HEK293 (cell line): Measurements from ENCODE around the gene ACAD9.

Source experiments
- CTCF ChIA-PET: fragments of 350-600 bp; formaldehyde crosslinking; extraction: SDS; loops from one replicate; lab custom pipeline; 2021; ENCODE audit warnings: antibody characterized with exemption; lab: Yijun Ruan, JAX
- POLR2A ChIA-PET: fragments of 300-600 bp; formaldehyde crosslinking; extraction: SDS; loops from one replicate; lab custom pipeline; 2020; ENCODE audit warnings: antibody characterized with exemption, inconsistent platforms; lab: Yijun Ruan, JAX
- H3K27ac ChIP-seq: fragments of 200-500 bp; sonication (Bioruptor generic); 2 replicates; pipeline ENCODE4 v1.5.1; 2014; ENCODE audit warnings: low read depth, low read length, control low read depth, inconsistent platforms; ENCODE audit errors: extremely low read depth
- H3K36me3 ChIP-seq, 2 experiments: fragments of 200-500 bp in 1 of 2; sonication (Bioruptor generic) in 1 of 2; 1 replicate in 1 of 2; 2 replicates in 1 of 2; pipeline ENCODE4 v1.5.1; 2014 to 2017; ENCODE audit warnings: inconsistent platforms in 2 of 2, low read length in 2 of 2; ENCODE audit not compliant: control insufficient read depth in 2 of 2, insufficient read depth in 1 of 2
- H3K4me1 ChIP-seq: fragments of 200-500 bp; sonication (Bioruptor generic); 2 replicates; pipeline ENCODE4 v1.5.1; 2014; ENCODE audit warnings: mild to moderate bottlenecking, low read length, inconsistent platforms; ENCODE audit not compliant: control insufficient read depth, insufficient read depth
- H3K4me3 ChIP-seq: 2 replicates; pipeline ENCODE4 v1.5.1; 2011; ENCODE audit warnings: low read depth, mild to moderate bottlenecking, control low read depth, low read length, moderate library complexity
- H3K9me3 ChIP-seq: fragments of 200-500 bp; sonication (Bioruptor generic); 2 replicates; pipeline ENCODE4 v1.5.1; 2014; ENCODE audit warnings: low read depth, low read length, inconsistent platforms; ENCODE audit not compliant: control insufficient read depth, insufficient read depth
- HOXC10 ChIP-seq: sonication (generic); formaldehyde crosslinking; IDR thresholded peaks from 2 replicates; pipeline ENCODE4 v1.8.1; 2023; ENCODE audit warnings: mild to moderate bottlenecking, missing genetic modification reagents
- PRDM2 ChIP-seq: fragments of 450-650 bp; formaldehyde crosslinking; IDR thresholded peaks from 2 replicates; pipeline ENCODE4 v1.5.1; 2016; ENCODE audit warnings: missing biosample characterization, missing genetic modification characterization, borderline replicate concordance
- ZFP37 ChIP-seq: fragments of 450-650 bp; formaldehyde crosslinking; IDR thresholded peaks from 2 replicates; pipeline ENCODE4 v1.5.1; 2016; ENCODE audit warnings: missing biosample characterization, missing genetic modification characterization
- ZIC2 ChIP-seq: fragments of 450-650 bp; formaldehyde crosslinking; IDR thresholded peaks from 2 replicates; pipeline ENCODE4 v1.5.1; 2016; ENCODE audit warnings: missing biosample characterization, missing genetic modification characterization
- ZNF544 ChIP-seq: fragments of 450-650 bp; formaldehyde crosslinking; IDR thresholded peaks from 2 replicates; pipeline ENCODE4 v1.5.0; 2017; ENCODE audit warnings: missing biosample characterization, missing genetic modification characterization
- ZNF791 ChIP-seq: fragments of 450-650 bp; formaldehyde crosslinking; IDR thresholded peaks from 2 replicates; pipeline ENCODE4 v1.5.1; 2016; ENCODE audit warnings: missing biosample characterization, missing genetic modification characterization
- TF ChIP-seq, protein P1 (sequence below): fragments of 450-650 bp; formaldehyde crosslinking; IDR thresholded peaks from 2 replicates; pipeline ENCODE4 v1.5.1; 2017; ENCODE audit warnings: missing biosample characterization, missing genetic modification characterization
- TF ChIP-seq, protein P2 (sequence below): fragments of 450-650 bp; formaldehyde crosslinking; IDR thresholded peaks from 2 replicates; pipeline ENCODE4 v1.5.1; 2017; ENCODE audit warnings: missing biosample characterization, missing genetic modification characterization
- TF ChIP-seq, protein P3 (sequence below): fragments of 450-650 bp; formaldehyde crosslinking; IDR thresholded peaks from 2 replicates; pipeline ENCODE4; 2016; ENCODE audit warnings: missing biosample characterization, missing genetic modification characterization
- TF ChIP-seq, protein P4 (sequence below): fragments of 450-650 bp; formaldehyde crosslinking; IDR thresholded peaks from 2 replicates; pipeline ENCODE4 v1.5.1; 2016; ENCODE audit warnings: missing biosample characterization, missing genetic modification characterization, low read depth

Gene ACAD9

DNA sequence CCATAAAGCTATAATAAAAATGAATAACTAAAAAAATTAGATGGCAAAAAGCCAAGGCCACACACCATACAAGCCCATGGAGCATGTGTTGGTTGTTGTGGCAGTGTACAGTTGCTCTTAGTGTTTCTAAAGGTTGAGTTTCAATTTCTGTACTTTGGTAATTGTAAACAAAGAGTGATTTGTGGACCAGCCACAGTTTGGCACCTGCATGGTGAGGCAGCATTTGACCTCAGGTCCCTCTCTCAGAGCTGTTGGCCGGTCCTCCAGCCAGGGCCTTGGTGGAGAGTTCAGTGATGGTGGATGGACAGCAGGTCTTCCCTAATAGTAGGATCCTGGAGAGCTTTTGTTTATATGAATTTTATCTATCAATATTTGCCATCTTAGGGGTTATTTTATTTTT, 5.6 kb downstream of the ACAD9 start:
- Histone ChIP-seq H3K4me3 (no peak overlapping the region), H3K27ac (no peak overlapping the region), H3K9me3 (no peaks in the 10 kb centered on the region), H3K4me1 (no peaks in the 10 kb centered on the region), H3K36me3 (peaks cover 0 to 73% of the 10 kb centered on the region in 2 experiments; a peak in 2 of 3 replicates)
- CTCF ChIA-PET, result no interaction called here
- POLR2A ChIA-PET, result no interaction called here
- TF ChIP-seq, protein P1, sequence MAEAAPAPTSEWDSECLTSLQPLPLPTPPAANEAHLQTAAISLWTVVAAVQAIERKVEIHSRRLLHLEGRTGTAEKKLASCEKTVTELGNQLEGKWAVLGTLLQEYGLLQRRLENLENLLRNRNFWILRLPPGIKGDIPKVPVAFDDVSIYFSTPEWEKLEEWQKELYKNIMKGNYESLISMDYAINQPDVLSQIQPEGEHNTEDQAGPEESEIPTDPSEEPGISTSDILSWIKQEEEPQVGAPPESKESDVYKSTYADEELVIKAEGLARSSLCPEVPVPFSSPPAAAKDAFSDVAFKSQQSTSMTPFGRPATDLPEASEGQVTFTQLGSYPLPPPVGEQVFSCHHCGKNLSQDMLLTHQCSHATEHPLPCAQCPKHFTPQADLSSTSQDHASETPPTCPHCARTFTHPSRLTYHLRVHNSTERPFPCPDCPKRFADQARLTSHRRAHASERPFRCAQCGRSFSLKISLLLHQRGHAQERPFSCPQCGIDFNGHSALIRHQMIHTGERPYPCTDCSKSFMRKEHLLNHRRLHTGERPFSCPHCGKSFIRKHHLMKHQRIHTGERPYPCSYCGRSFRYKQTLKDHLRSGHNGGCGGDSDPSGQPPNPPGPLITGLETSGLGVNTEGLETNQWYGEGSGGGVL (tag by site-specific recombination), result no peak
- TF ChIP-seq ZNF544 (tag by site-specific recombination) (no peak), ZFP37 (tag by site-specific recombination) (no peak), PRDM2 (tag by site-specific recombination) (no peak)
- TF ChIP-seq, protein P2, sequence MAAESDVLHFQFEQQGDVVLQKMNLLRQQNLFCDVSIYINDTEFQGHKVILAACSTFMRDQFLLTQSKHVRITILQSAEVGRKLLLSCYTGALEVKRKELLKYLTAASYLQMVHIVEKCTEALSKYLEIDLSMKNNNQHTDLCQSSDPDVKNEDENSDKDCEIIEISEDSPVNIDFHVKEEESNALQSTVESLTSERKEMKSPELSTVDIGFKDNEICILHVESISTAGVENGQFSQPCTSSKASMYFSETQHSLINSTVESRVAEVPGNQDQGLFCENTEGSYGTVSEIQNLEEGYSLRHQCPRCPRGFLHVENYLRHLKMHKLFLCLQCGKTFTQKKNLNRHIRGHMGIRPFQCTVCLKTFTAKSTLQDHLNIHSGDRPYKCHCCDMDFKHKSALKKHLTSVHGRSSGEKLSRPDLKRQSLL (tag by site-specific recombination), result no peak

GRCh38 chr3:128889139-128889894, 9.9 kb downstream of the ACAD9 start:
- Histone ChIP-seq H3K4me1 (no peaks in the 10 kb centered on the region), H3K27ac (no peak overlapping the region), H3K36me3 (peaks cover 0 to 63% of the 10 kb centered on the region in 2 experiments; a peak in 2 of 3 replicates), H3K9me3 (no peaks in the 10 kb centered on the region), H3K4me3 (no peak overlapping the region)
- POLR2A ChIA-PET, result interaction anchor here (1.2 kb wide), 1 partner anchor 11 kb away, joined by 4 read pairs; no protein-coding TSS in a partner anchor
- TF ChIP-seq, protein P3, sequence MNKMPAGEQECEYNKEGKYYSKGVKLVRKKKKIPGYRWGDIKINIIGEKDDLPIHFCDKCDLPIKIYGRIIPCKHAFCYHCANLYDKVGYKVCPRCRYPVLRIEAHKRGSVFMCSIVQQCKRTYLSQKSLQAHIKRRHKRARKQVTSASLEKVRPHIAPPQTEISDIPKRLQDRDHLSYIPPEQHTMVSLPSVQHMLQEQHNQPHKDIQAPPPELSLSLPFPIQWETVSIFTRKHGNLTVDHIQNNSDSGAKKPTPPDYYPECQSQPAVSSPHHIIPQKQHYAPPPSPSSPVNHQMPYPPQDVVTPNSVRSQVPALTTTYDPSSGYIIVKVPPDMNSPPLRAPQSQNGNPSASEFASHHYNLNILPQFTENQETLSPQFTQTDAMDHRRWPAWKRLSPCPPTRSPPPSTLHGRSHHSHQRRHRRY (tag by site-specific recombination), result no peak
- TF ChIP-seq ZNF791 (no peak), HOXC10 (CRISPR knock-in tag) (no peak), ZIC2 (tag by site-specific recombination) (no peak)
- TF ChIP-seq, protein P4, sequence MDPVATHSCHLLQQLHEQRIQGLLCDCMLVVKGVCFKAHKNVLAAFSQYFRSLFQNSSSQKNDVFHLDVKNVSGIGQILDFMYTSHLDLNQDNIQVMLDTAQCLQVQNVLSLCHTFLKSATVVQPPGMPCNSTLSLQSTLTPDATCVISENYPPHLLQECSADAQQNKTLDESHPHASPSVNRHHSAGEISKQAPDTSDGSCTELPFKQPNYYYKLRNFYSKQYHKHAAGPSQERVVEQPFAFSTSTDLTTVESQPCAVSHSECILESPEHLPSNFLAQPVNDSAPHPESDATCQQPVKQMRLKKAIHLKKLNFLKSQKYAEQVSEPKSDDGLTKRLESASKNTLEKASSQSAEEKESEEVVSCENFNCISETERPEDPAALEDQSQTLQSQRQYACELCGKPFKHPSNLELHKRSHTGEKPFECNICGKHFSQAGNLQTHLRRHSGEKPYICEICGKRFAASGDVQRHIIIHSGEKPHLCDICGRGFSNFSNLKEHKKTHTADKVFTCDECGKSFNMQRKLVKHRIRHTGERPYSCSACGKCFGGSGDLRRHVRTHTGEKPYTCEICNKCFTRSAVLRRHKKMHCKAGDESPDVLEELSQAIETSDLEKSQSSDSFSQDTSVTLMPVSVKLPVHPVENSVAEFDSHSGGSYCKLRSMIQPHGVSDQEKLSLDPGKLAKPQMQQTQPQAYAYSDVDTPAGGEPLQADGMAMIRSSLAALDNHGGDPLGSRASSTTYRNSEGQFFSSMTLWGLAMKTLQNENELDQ (tag by site-specific recombination), result no peak
- CTCF ChIA-PET, result interaction anchor here (0.6 kb wide), 1 partner anchor 49 kb away, joined by 4 read pairs; no protein-coding TSS in a partner anchor
